ENCODE results near the gene DNAH7.

DNAH7 gene

GRCh38 chr2:196077821-196078220 is 9.2 kb upstream of the DNAH7 start:
- DNase-seq (ENCODE audit: low read depth in 2 of 2) = no peak

DNA sequence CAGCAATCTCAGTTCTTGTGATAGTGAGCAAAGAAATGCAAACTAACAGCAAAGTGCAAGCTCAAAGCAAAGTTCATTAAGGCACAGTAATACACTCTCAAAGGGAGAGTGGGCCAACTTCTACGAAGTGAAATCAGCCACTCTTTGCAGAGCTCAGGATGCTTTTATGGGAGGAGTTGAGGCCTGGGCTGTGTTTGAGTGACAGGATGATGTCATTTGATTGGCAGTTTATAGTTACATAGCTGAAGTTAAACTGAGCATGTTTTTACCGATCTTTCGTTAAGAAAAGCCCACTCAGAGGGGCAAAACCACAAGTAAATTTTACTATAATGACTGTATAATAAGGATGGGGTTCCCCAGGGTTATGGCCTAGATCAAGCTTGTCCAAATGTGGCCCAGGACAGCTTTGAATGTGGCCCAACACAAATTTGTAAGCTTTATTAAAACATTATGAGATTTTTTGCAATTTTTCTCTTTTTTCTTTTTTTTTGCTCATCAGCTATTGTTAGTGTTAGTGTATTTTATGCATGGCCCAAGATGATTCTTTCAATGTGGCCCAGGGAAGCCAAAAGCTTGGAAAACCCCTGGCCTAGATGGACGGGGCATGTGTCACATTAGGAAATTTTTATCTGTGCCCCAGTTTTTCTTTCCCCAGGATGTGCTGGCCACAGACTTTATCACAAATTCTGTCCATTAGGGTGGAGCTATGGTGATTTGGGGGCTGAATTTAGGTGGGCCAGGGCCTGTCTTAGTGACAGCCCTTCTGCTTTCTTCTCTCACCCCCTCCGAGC is 8.3 kb upstream of the DNAH7 start:
- no peak for DNase-seq (ENCODE audit: low read depth in 2 of 2)

- no peak for DNase-seq (ENCODE audit: low read depth in 2 of 2)
Measured at GRCh38 chr2:196075196-196075595, 6.6 kb upstream of the DNAH7 start.

DNA sequence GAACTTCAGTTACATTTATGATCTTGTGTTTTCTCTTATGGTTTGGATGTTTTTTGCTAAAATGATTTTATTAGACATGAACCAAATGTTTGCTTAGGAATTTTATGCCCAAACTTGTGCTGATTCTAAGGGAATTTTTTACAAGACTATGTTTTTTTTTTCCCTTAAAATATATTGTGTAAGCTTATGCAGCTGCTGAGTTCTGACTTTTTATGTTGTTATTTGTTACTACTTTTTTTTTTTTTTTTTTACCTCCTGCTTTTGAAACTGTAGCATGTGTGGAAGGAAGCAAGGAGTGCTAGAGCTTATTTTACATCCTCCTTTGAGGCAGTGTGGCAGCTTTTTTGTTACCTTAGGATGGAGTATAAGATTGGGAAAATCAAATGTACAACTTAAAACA is 6.0 kb upstream of the DNAH7 start:
- no peak for DNase-seq (ENCODE audit: low read depth in 2 of 2)

- no peak for DNase-seq (ENCODE audit: low read depth in 2 of 2)
Measured at GRCh38 chr2:196073521-196073920, 4.9 kb upstream of the DNAH7 start.

DNA sequence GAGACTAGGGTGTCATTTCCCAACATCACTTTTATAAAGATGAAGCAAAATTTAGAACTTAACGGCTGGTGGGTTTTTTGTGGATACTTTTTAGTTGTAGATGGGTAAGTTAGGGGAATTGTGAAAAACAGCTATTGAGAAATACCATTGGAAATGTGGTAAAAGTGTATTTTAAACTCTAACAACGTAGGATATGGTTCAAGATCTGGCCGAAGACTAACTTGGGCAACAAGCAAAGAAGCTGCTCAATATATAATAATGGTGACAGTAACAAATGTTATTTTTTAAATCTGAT is 1.6 kb downstream of the DNAH7 start:
- no peak for DNase-seq (ENCODE audit: low read depth in 2 of 2)

- DNase-seq (ENCODE audit: low read depth in 2 of 2) = no peak
Measured at GRCh38 chr2:196066291-196067087, 2.1 kb downstream of the DNAH7 start.

GRCh38 chr2:196063773-196064172 is 4.9 kb downstream of the DNAH7 start:
- DNase-seq (ENCODE audit: low read depth in 2 of 2) = no peak

DNA sequence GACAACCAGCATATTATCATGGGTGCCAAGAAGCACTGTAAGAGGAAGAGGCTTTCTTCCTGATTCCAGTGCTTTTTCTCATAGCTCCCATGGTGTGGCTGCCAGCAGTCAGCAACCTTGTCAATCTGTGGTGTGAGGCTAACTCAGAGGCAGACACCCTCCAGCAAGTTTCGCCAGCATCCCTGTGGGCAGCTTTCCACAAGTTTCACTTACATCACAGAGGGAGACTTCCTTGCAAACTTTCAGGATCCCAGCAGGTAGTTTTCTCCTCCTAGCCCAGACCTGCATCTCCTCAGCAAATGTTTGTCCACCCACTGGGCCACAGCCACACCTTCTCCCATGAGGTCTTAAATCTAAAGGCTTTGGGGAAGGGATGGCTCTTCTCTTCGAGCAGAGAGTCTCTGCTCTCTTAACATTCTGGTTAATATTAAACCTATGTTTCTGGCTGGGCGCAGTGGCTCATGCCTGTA is 9.1 kb downstream of the DNAH7 start:
- no peak for DNase-seq (ENCODE audit: low read depth in 2 of 2)

GRCh38 chr2:196054631-196055030 is 14.0 kb downstream of the DNAH7 start:
- DNase-seq (ENCODE audit: low read depth in 2 of 2) = no peak

DNA sequence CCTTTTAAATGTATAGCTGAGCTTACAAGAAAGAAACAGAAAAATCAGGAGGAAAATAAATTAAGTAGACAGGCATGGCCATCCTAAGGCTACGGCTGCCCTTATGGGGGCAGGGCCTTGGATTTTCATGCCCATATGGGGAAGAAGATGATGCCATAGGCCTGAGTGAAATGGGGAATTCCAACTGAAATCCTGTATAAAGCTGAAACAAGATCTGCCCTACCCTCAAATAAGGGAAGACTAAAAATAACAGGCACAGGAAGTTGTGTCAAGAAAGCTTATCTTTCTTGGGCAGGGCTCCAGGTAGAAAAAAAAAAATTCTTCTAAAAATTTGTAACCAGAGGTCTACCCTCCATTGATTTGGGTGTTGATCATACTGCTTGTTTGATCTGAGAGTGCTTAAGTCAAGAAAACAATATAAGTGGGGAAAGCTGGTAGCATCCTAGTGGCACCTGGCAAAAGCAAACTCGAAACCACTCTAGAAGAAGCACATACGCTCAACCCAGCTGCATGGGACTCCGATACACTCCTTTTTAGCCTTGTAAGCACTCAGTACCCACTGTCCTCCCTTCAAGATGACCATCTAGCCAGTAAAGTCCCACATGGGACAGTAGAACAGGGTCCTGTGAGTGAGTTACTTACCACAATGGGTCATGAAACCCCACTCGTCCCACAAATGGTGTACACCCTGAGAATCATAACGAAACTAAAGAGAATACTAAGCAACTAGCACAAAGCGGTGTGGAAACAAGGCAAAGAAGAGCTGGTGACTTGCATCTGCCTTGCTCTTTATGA is 22.3 kb downstream of the DNAH7 start:
- DNase-seq (ENCODE audit: low read depth in 2 of 2) = no peak

- DNase-seq (ENCODE audit: low read depth in 2 of 2) = no peak
Measured at GRCh38 chr2:196041786-196042185, 26.9 kb downstream of the DNAH7 start.

- DNase-seq (ENCODE audit: low read depth in 2 of 2) = no peak
Measured at GRCh38 chr2:196040218-196040617, 28.4 kb downstream of the DNAH7 start.

DNA sequence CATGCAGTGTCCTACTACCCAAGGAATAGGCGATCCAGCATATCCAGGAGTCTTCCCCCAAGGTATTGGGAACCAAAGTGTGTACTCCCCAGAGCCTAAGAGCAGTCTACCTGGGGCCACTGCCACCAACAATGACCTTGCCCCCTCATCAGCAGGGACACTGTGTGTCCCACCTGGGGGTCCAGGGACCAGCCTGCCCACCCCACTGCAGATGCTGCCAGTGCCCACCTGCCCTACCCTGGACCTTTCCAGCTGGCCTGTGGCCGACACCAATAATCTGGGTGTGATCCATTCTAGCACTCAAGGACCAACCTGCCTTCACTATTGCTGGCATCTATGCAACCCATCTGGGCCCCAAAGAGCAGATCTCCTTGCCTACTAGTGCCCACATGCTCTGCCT is 32.2 kb downstream of the DNAH7 start:
- no peak for DNase-seq (ENCODE audit: low read depth in 2 of 2)

DNA sequence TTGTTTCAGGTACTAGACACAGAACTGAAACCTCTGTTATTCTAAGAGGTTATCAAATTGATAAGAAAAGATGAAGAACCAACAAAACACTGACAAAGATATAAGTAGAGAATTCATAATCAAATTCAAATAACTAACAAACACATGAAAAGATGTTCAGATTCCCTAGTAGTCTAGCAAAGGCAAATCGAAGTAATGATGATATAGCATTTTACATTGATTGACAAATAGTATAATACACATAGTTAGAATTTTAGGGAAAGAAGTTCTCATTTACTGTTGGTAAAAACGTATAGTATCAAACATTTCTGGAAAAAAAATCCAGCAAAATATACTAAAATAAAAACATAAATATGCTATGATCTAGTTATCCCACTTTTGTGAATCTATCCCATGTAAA is 50.6 kb downstream of the DNAH7 start:
- DNase-seq (ENCODE audit: low read depth in 2 of 2) = no peak

DNA sequence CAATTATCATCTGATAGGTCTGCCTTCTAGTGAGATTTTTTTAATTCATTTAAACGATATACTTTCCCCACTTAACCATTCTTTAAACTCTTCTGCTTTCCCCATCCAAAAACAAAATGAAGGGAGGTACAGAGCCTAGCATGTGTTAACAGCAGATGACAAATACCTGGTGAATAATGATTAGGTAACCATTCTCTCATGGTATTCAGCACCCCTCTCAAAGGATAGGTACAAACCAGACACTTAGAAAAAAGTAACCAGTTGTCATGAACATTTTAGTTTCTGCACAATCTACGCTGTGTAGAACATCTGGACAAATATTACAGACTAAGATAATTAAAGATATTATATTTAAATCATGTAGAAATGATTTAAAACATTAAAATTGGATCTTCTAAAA is 56.3 kb downstream of the DNAH7 start:
- DNase-seq (ENCODE audit: low read depth in 2 of 2) = no peak

GRCh38 chr2:196000551-196000950 is 68.1 kb downstream of the DNAH7 start:
- DNase-seq (ENCODE audit: low read depth in 2 of 2) = no peak

DNA sequence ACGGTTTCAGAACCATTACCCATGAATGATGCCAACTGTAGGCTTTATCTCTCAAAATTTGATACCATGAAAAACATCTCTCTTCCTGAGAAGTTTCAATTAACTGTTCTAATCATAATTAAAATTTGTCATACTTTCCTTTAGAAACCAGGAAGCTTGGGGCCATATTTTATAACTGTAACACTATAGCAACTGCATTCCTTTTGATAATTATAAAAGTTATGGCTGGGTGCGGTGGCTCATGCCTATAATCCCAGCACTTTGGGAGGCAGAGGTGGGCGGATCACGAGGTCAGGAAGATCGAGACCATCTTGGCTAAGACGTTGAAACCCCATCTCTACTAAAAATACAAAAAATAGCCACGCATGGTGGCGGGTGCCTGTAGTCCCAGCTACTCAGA is 70.6 kb downstream of the DNAH7 start:
- DNase-seq (ENCODE audit: low read depth in 2 of 2) = no peak

- no peak for DNase-seq (ENCODE audit: low read depth in 2 of 2)
Measured at GRCh38 chr2:195995499-195995898, 73.1 kb downstream of the DNAH7 start.

DNA sequence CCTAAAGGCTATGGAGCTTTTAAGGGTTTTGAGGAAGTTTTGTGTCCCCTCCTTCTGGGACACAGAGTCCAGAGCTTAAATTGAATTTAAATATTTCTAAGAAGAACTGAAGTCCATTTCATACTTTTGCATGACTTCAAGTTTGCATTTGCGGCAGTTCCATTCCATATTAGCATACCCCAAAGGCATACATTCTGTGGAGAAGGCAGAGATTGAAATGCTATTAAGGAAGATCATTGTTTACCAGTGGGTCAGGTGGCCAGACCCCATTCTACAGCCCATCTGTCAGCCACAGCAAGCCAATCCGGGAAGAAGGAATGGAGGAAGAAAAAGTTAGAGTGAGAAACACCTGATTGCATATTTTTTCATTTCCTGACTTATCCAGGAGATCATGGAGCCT is 75.0 kb downstream of the DNAH7 start:
- no peak for DNase-seq (ENCODE audit: low read depth in 2 of 2)

DNA sequence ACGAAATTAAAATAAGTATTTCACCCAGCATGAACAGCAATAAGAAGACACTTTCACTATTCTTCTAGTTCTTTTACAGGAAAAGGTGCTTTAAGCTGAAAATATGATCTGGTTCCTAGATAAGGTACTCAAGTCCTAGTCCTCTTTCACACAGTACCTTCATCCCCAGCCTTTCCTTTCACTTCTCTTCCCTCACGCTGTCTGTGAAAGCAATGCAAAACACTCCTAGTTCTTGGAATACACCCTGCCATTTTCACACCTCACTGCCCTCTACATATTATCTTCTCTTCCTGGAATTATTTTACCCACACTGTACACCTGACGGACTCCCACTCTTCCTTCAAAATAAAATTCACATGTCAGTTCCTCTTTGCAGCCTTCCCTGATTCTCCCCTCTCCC is 82.9 kb downstream of the DNAH7 start:
- no peak for DNase-seq (ENCODE audit: low read depth in 2 of 2)

GRCh38 chr2:195984923-195985726 is 83.5 kb downstream of the DNAH7 start:
- DNase-seq (ENCODE audit: low read depth in 2 of 2) = no peak

Measured in activated CD4-positive, alpha-beta T cell treated with anti-CD3 and anti-CD28 coated beads for 24 hours (primary cell).